Vagina (tissue), 2 donors: ENCODE results near the gene PCDHGC3.

ENCODE experiments used
- POLR2A ChIP-seq, 2 donors: fragments of 450-650 bp; IDR thresholded peaks; one replicate each; pipeline ENCODE4 v1.6.1; 2017; ENCODE audit warnings: antibody characterized with exemption in 2 of 2, mild to moderate bottlenecking in 2 of 2, moderate library complexity in 2 of 2
- POLR2AphosphoS5 ChIP-seq, 2 donors: sonication (generic); formaldehyde crosslinking; IDR thresholded peaks; one replicate each; pipeline ENCODE4 v1.9.0; 2017; ENCODE audit warnings: antibody characterized with exemption in 2 of 2, mild to moderate bottlenecking in 2 of 2, low read depth in 1 of 2; ENCODE audit not compliant: insufficient read depth in 1 of 2
- TF ChIP-seq, protein P1 (sequence below), 3 experiments: fragments of 450-650 bp in 2 of 3; fragments of 200-600 bp in 1 of 3; sonication (generic) in 1 of 3; IDR thresholded peaks; one replicate each; pipeline ENCODE4 v1.5.1; 2017 to 2019; ENCODE audit warnings: antibody characterized with exemption in 3 of 3, mild to moderate bottlenecking in 2 of 3, moderate library complexity in 2 of 3

- TF ChIP-seq, protein P1, sequence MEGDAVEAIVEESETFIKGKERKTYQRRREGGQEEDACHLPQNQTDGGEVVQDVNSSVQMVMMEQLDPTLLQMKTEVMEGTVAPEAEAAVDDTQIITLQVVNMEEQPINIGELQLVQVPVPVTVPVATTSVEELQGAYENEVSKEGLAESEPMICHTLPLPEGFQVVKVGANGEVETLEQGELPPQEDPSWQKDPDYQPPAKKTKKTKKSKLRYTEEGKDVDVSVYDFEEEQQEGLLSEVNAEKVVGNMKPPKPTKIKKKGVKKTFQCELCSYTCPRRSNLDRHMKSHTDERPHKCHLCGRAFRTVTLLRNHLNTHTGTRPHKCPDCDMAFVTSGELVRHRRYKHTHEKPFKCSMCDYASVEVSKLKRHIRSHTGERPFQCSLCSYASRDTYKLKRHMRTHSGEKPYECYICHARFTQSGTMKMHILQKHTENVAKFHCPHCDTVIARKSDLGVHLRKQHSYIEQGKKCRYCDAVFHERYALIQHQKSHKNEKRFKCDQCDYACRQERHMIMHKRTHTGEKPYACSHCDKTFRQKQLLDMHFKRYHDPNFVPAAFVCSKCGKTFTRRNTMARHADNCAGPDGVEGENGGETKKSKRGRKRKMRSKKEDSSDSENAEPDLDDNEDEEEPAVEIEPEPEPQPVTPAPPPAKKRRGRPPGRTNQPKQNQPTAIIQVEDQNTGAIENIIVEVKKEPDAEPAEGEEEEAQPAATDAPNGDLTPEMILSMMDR (IDR thresholded peaks at IDR 0.05), result no peak
- TF ChIP-seq POLR2A (IDR thresholded peaks at IDR 0.05) (no peak), POLR2AphosphoS5 (IDR thresholded peaks at IDR 0.05; ENCODE audit: insufficient read depth in 1 of 2, low read depth in 1 of 2) (no peak)
Observed at GRCh38 chr5:141501761-141502160, 26.0 kb downstream of the PCDHGC3 start.
